SK-N-MC (cell line): Measurements from ENCODE around the gene GRK3.

ENCODE experiments used
- DNase-seq: peaks from one replicate; pipeline ENCODE4 v3.0.0-alpha.2; 2011; ENCODE audit warnings: low read depth, low spot score
- H3K27ac ChIP-seq: fragments of 200-600 bp; sonication (generic); 2 replicates; pipeline ENCODE4 v1.5.1; 2016; ENCODE audit warnings: mixed run types
- H3K36me3 ChIP-seq: fragments of 200-600 bp; sonication (generic); 2 replicates; pipeline ENCODE4 v1.6.1; 2017; ENCODE audit warnings: antibody characterized with exemption, low read length, mixed read lengths; ENCODE audit not compliant: insufficient read depth
- H3K4me3 ChIP-seq: fragments of 200-600 bp; sonication (generic); 2 replicates; pipeline ENCODE4 v1.5.1; 2016
- H3K9ac ChIP-seq: fragments of 200-600 bp; sonication (generic); 2 replicates; pipeline ENCODE4 v1.8.0; 2017; ENCODE audit warnings: mixed run types, mixed read lengths; ENCODE audit not compliant: insufficient read length
- H3K9me3 ChIP-seq: fragments of 200-600 bp; sonication (generic); 2 replicates; pipeline ENCODE4 v1.6.1; 2017; ENCODE audit warnings: low read depth, mild to moderate bottlenecking, antibody characterized with exemption, low read length, moderate library complexity, mixed read lengths
- EZH2 ChIP-seq: fragments of 200-600 bp; sonication (generic); IDR thresholded peaks from one replicate; pipeline ENCODE4 v1.6.1; 2017; ENCODE audit warnings: antibody characterized with exemption
- FOXP2 ChIP-seq: optimal IDR thresholded peaks from 2 replicates; pipeline ENCODE3; 2011; ENCODE audit warnings: mild to moderate bottlenecking, moderate library complexity; ENCODE audit not compliant: insufficient read depth; ENCODE audit errors: extremely low read length, control extremely low read depth
- POLR2AphosphoS5 ChIP-seq: IDR thresholded peaks from 2 replicates; pipeline ENCODE4 v1.6.1; 2012; ENCODE audit warnings: mild to moderate bottlenecking, low read depth, low read length, borderline replicate concordance

GRK3 gene

DNA sequence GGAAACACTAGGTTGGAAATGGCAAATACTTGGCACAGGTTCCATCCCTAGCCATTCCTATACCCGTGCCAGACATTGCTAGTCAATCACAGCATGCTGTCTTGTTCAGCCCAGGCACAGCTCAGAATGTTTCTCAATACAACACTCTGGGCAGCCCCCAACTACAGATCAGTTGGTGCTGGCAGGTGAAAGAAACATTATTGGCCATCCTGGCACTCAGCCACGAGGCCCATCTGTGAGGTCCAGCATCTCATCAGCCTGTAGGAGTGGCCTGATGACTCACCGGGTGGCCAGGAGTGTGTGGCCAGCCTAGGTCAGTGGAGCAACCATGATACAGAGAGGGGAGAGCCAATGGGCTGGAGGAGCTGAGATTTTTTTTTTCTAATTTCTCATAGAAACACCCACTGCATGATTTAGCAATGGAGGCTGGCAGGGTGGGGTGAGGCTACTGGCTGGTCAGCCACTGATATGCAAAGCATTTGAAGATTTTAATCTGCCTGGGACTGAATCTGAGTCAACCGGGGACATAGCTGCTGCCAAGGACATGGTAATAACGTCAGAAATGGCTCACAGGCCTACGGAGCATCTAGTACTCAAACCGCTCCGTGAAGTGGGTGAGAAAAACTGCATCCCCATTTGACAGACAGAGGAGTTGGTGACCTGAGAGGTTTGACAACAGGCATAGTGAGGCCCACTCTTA is 182.9 kb downstream of the GRK3 start:
- TF ChIP-seq EZH2 (no peak), POLR2AphosphoS5 (no peak), FOXP2 (no peak)
- H3K4me3 ChIP-seq, result no peak overlapping the region
- H3K27ac ChIP-seq, result no peak overlapping the region
- no peaks in the 10 kb centered on the region for H3K36me3 ChIP-seq
- H3K9ac ChIP-seq, result no peak overlapping the region
- no peak for DNase-seq
- H3K9me3 ChIP-seq, result no peaks in the 10 kb centered on the region

DNA sequence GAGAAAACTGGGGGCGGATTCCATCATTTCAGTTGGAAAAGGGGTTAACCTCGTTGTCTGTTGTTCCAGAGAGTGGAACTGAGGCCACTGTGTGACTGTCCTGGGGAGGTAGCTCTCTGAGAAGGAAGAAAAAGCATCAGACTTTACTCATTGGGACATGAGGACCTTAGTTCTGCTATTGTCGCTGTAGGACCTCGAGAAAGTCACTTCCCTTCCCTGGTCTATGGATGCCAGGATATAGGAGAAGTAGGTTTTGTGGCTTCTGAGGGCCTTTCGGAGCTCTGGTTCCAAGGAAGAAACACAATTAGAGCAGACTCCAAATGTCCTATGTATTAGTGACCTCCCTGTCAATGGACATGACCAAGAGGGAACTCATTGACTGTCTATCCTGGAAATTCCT is 183.7 kb downstream of the GRK3 start:
- no peak for TF ChIP-seq POLR2AphosphoS5
- no peak for TF ChIP-seq EZH2
- TF ChIP-seq FOXP2, result no peak
- Histone ChIP-seq H3K9me3 (no peaks in the 10 kb centered on the region), H3K27ac (no peak overlapping the region), H3K36me3 (no peaks in the 10 kb centered on the region), H3K4me3 (no peak overlapping the region), H3K9ac (no peak overlapping the region)
- no peak for DNase-seq

DNA sequence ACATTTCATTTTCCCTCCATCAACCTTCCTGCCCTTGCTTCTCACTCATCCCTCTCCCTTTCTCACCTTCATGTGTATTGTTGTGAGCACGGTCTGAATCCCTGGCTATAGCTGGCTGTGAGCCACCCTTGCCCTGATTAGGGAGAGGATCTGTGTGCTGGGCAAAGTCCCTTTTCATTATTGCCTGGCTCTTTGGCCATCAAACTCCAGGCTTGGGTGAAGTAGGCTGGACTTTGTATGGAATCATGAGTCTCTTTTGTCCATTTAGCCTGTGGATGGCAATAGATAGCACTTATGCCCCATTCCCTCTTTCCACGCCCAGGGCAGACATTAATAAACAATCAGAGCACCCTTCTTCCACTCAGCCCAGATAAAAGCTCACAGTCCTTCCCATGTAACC is 184.2 kb downstream of the GRK3 start:
- Histone ChIP-seq H3K36me3 (no peaks in the 10 kb centered on the region), H3K4me3 (no peak overlapping the region), H3K9me3 (no peaks in the 10 kb centered on the region), H3K27ac (no peak overlapping the region), H3K9ac (no peak overlapping the region)
- DNase-seq, result no peak
- TF ChIP-seq POLR2AphosphoS5 (no peak), EZH2 (no peak), FOXP2 (no peak)

DNA sequence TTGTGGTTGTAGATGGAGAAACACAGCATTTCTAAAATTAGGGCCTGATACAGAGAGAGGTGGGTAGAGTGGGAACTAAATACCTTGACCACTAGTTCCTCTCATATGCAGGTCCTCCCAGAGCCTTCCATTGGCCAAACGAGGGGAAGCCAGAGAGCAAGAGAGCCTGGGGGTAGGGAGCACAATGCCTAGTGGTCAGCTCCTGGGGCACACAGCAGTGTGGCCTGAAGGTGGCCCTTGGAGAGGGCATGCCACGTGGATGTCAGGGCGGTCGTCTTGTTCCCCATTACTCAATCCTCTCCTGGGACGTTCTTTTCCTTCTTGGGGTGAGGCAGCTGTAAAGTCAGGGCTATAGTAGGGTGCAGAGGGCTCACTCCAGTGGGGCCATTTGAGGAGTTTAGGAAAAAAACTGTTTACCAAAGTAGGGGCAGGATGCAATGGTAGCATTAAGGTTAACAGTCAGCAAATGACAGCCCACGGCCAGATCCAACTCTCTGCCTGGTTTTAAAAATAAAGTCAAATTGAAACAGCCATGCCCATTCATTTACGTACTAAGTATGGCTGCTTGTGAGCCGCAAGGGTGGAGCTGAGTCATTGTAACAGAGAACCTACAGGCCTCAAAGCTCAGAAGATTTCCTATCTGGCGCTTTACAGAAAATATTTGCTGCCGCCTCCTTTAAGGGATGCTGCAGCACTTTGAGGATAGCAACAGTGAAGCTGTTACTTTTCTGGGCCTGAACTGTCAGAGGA is 185.1 kb downstream of the GRK3 start:
- Histone ChIP-seq H3K27ac (no peak overlapping the region), H3K4me3 (no peak overlapping the region), H3K36me3 (no peaks in the 10 kb centered on the region), H3K9me3 (no peaks in the 10 kb centered on the region), H3K9ac (no peak overlapping the region)
- TF ChIP-seq FOXP2 (no peak), EZH2 (no peak), POLR2AphosphoS5 (no peak)
- DNase-seq, result no peak

DNA sequence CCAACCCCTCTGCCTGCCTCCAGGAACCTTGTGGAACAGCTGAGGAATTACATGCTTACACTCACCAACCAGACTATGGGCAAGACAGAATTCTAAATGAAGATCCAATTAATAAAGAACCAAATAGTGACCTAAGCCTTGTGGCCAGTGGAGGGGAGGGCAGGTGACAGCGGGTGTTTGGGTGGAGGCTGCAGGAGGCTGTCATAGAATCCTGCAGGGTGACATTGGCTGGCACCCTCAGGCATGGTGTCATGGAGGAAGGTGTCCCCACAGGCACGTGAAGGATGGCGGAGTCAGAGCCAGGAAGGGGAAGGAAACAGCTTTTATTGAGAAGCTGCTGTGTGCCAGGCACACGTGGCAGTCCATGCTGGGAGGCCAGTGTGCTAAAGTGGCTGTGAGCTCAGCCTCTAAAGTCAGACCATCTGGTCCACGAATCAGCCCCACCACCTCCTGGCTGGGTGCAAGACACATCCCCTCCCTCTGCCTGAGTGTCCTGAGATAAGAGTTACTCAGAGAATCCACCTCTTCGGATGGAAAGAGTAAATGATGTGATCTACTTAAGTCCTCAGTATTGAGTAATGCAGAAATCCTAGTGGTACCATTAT is 186.2 kb downstream of the GRK3 start:
- no peak for DNase-seq
- Histone ChIP-seq H3K4me3 (no peak overlapping the region), H3K27ac (no peak overlapping the region), H3K9me3 (no peaks in the 10 kb centered on the region), H3K9ac (no peak overlapping the region), H3K36me3 (no peaks in the 10 kb centered on the region)
- TF ChIP-seq FOXP2 (no peak), POLR2AphosphoS5 (no peak), EZH2 (no peak)

DNA sequence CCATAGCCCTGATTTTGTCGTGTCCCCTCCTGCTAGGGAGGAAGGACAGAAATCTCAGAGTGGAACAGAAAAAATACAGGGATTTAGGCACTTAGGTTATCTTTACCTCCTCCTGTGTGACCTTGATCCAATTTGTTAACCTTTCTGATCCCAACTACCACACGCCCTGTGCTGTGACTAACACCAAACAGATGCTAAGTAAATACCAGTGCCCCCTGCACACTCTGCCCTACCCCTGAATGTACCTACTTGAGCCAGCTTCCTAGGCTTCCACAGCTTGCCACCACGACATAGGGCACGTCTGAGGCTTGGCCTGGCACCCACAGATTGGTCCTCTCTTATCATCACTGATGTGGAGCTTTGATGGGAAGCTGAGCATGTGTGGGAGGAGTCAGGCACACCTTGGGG is 186.7 kb downstream of the GRK3 start:
- no peaks in the 10 kb centered on the region for H3K9me3 ChIP-seq
- no peak overlapping the region for H3K4me3 ChIP-seq
- H3K9ac ChIP-seq, result no peak overlapping the region
- H3K36me3 ChIP-seq, result no peaks in the 10 kb centered on the region
- TF ChIP-seq FOXP2 (no peak), POLR2AphosphoS5 (no peak)
- DNase-seq, result no peak
- no peak overlapping the region for H3K27ac ChIP-seq

DNA sequence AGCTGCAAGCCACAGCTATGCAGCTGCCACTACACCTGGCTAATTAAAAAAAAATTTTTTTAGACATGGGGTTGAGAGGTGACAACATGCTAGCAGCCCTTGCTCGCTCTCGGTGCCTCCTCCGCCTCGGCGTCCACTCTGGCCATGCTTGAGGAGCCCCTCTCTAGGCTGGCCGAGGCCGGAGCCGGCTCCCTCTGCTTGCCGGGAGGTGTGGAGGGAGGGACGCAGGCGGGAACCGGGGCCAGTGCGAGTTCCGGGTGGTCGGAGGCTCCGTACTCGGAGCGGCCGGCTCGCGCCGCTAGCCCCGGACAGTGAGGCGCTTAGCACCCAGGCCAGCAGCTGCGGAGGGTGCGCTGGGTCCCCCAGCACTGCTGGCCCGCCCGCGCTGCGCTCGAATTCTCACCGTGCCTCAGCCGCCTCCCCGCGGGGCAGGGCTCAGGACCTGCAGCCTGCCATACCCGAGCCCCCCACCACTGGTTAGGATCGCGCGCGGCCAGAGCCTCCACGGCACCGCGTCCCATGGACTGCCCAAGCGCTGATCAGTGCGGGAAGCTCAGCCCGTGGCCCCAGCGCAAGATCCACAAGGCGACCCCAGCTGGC is 188.2 kb downstream of the GRK3 start:
- Histone ChIP-seq H3K9me3 (no peaks in the 10 kb centered on the region), H3K27ac (no peak overlapping the region), H3K9ac (no peak overlapping the region), H3K4me3 (no peak overlapping the region), H3K36me3 (no peaks in the 10 kb centered on the region)
- DNase-seq, result no peak
- no peak for TF ChIP-seq POLR2AphosphoS5
- no peak for TF ChIP-seq EZH2
- TF ChIP-seq FOXP2, result no peak

DNA sequence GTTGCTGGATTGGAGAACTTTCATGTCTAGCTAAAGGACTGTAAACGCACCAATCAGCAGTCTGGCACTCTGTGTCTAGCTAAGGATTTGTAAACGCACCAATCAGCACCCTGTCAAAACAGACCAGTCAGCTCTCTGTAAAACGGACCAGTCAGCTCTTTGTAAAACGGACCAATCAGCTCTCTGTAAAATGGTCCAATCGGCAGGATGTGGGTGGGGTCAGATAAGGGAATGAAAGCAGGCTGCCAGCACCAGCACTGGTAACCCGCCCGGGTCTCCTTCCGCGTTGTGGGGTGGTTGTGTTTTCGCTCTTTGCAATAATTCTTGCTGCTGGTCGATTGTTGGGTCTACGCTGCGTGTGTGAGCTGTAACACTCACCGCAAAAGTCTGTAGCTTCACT is 188.8 kb downstream of the GRK3 start:
- H3K4me3 ChIP-seq, result no peak overlapping the region
- no peak overlapping the region for H3K9ac ChIP-seq
- H3K36me3 ChIP-seq, result no peaks in the 10 kb centered on the region
- TF ChIP-seq POLR2AphosphoS5 (no peak), EZH2 (no peak), FOXP2 (no peak)
- no peak for DNase-seq
- H3K27ac ChIP-seq, result no peak overlapping the region
- no peaks in the 10 kb centered on the region for H3K9me3 ChIP-seq
